ENCODE measurements around the gene ZDHHC4.
"Not testable (repeated sequence)": the region's sequence is repeated elsewhere in the genome, so short reads cannot be mapped to it uniquely, and the experiment has no call there.

The ZDHHC4 gene

DNA sequence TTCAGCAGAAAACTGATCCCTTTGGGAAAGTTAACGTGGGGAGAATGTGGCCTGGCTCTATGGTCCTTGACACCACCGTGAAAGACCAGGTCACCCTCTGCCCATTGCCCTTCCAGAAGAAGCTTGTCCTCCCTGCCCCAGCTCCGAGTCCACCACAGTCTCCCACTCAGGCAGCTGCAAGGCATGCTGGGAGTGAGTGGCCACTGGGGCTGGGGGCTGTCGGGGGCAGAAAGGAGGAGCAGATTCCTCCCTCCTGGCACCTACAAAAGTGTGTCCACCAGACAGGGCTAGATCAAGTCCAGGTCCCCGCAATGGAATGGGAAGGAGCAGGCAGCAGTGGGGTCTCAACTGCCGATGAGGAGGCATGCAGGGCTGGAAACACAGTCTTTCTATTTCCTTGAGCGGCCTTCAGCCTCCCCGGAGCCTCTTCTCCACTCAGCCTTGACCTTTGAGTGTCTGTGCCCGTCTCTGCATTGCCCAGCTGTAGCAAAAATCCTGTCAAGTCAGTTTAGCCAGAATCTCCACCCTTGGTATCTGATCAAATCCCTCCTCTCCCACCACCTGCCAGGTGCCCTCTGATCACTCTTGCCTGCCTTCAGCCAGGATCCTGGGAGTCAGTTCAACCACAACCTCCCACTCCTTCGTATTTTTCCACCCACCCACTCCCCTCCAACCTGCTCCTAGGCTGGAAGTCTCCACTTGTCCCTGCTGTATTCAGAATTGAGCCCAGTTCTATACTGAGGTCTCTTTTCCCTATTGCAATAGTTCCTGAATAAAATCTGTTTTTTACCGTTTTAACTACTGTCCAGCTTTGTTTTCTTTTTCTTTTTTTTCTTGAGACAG, 53.0 kb downstream of the ZDHHC4 start:
- no peak for DNase-seq (ENCODE audit: low read depth)
- H3K4me3 ChIP-seq (ENCODE audit: low read depth, low read length) = no peak overlapping the region

DNA sequence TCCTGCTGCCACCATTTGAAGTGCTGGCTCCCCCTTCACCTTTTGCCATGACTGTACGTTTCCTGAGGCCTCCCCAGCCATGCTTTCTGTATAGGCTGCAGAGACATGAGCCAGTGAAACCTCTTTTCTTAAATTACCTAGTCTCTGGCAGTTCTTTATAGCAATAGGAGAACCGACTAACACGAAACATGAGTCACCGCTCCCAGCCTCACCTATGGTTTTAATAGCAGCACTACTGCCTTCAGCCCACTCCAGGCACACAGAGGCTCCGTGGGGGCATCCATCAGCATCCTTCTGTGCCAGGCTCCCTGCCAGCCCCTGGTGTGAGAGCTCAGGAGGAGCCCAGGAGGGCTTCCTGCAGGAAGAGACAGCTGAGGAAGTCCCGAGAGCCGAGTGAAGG, 54.4 kb downstream of the ZDHHC4 start:
- H3K4me3 ChIP-seq (ENCODE audit: low read depth, low read length) = no peak overlapping the region
- TF ChIP-seq, protein P1, sequence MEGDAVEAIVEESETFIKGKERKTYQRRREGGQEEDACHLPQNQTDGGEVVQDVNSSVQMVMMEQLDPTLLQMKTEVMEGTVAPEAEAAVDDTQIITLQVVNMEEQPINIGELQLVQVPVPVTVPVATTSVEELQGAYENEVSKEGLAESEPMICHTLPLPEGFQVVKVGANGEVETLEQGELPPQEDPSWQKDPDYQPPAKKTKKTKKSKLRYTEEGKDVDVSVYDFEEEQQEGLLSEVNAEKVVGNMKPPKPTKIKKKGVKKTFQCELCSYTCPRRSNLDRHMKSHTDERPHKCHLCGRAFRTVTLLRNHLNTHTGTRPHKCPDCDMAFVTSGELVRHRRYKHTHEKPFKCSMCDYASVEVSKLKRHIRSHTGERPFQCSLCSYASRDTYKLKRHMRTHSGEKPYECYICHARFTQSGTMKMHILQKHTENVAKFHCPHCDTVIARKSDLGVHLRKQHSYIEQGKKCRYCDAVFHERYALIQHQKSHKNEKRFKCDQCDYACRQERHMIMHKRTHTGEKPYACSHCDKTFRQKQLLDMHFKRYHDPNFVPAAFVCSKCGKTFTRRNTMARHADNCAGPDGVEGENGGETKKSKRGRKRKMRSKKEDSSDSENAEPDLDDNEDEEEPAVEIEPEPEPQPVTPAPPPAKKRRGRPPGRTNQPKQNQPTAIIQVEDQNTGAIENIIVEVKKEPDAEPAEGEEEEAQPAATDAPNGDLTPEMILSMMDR (conservative IDR thresholded peaks at IDR 0.05; ENCODE audit: low read depth, low read length) = no peak
- no peak for DNase-seq (ENCODE audit: low read depth)

More for the DNA sequence above, 53.0 kb downstream of the ZDHHC4 start:
- TF ChIP-seq, protein P1 (conservative IDR thresholded peaks at IDR 0.05; ENCODE audit: low read depth, low read length) = no peak

DNA sequence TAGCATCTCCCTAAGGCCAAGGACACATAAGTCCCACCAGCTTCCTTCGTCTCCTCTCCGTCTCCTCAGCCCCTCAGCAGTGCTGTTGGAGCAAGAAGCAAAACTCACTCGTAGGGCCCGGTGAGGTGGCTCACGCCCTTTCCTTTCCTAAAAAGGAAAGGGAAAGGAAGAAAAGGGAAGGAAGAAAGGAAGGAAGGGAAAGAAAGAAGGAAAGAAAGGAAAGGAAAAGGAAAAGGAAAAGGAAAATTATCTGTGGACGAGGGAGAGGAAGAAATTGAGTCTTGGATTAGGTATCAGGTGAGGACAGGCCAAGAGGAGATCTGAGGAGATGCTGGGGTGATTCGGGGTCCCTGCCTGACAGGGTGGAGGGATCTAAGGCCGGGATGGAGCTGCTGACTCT, 56.8 kb downstream of the ZDHHC4 start:
- TF ChIP-seq, protein P1 (conservative IDR thresholded peaks at IDR 0.05; ENCODE audit: low read depth, low read length) = no peak
- DNase-seq (ENCODE audit: low read depth) = no peak
- H3K4me3 ChIP-seq (ENCODE audit: low read depth, low read length) = no peak overlapping the region

DNA sequence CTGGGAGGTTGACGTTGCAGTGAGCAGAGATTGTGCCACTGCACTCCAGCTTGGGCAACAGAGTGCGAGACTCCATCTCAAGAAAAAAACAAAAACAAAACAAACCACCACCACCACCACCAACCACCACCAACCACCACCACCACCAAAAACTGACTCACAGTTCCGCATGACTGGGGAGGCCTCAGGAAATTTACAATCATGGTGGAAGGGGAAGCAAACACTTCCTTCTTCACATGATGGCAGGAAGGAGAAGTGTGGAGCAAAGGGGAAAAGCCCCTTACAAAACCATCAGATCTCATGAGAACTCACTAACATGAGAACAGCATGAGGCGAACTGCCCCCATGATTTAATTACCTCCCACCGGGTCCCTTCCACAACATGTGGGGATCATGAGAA, 57.7 kb downstream of the ZDHHC4 start:
- H3K4me3 ChIP-seq (ENCODE audit: low read depth, low read length); DNase-seq (ENCODE audit: low read depth): not testable (repeated sequence)

DNA sequence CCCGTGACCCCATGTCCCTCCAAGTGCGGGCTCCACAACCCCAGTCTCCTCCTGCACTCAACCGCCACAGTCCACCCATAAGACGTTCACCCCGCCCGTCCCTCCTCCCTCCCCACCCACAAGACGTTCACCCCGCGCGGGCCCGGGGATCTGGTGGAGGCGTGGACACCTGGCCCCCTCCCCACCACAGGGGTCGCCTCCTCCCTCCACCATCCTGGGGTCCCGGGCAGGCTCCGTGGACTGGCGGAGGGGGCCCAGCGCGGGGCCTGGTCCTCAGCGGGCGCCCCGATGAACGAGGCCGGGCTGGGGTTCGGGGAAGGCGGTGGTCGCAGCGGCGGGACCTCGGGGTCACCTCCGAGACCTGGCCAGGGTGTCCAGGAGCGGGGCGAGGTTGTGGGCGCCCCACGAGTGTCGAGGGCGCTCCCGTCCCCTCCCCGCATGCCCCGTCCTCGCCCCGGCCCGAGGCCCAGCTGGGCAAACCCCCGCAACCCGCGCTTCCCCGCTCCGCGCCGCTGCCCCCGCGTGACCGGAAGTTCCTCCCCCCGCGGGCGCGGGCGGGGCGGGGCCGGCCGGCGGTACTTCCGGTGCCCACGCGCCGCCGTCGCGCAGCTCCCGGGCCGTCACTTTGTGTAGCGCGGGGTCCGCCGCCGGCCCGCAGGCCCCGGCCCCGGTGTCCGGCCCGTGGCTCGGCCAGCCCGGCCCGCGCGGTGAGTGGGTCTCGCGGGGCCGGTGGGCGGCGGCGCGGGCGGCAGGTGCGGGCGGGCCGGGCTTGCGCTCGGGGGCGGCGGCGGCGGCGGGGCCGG, 59.7 kb downstream of the ZDHHC4 start, which contains the start of gene ZNF316:
Gene ZNF316, plus strand, starts transcription at position 578 of the 803 bp plus-strand sequence. CDS start 5,092 bp downstream, outside the sequence.
- DNase-seq (ENCODE audit: low read depth) = peak; percentile 50
- H3K4me3 ChIP-seq (ENCODE audit: low read depth, low read length) = peak within 1 kb of the TSS; percentile 74
- TF ChIP-seq, protein P1 (conservative IDR thresholded peaks at IDR 0.05; ENCODE audit: low read depth, low read length) = no peak

DNA sequence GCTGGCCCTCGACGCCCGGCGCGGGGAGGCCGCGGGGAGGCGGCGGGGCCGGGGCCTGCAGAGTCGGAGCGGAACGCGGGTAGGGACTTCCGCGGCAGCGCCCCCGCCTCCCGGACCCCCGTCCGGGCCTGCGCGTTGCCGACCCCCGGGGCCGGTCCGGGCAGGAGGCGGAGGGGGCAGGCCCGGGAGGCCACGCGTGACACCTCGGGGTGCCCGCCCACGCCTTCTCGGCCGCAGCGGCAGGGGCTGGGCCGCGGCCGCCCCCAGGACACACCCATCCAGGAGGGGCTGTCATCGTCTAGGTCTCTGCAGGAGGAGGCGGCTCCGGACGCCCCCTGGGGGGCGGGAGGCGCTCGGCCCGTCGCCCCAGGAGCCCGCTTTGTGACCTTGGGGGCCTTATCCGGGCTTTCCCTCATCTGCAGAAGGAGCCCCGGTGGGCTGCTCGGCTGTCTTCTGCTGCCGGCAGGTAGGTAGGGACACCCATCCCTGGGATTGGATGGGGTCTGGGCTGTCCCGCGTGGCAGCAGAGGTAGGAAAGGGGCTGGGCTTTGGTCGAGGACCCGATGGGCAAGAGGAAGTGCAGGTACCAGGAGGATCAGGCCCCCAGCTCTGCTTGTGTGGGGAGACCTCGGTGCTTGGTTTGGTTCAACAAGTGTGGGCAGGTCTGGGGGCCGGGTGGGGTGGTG, 60.4 kb downstream of the ZDHHC4 start:
- peak; percentile 14 for DNase-seq (ENCODE audit: low read depth)
- TF ChIP-seq, protein P1 (conservative IDR thresholded peaks at IDR 0.05; ENCODE audit: low read depth, low read length) = peak; percentile 40
- H3K4me3 ChIP-seq (ENCODE audit: low read depth, low read length) = peak overlapping the region; percentile 74

Data from choroid plexus epithelial cell (primary cell).